Transverse colon (tissue), 4 donors: ENCODE measurements around the gene RGS11. TPM values are rescaled to one million over a fixed set of nuclear protein-coding genes. Genes with fewer than 3 reads are reported as not detected.

Experiments
- total RNA-seq, 4 donors: library from RNA; depleted of rRNA; stranded (reverse); fragments of >200 nt; gene quantifications; one replicate each; pipeline ENCODE4 v1.1.0, GENCODE V29; 2016

RGS11 gene
- total RNA-seq, 4 donors from 2014 or later = 2.0 to 24.3 (median 6.7) TPM

Other genes with a start within 250 kb of the RGS11 start
- 10 to 100 TPM in 1 of 4 donors, 1 to 10 TPM in 2, not detected in 1; 4.6 to 12.7 (median 5.2) TPM for gene POLR3K, start 222.3 kb downstream of the RGS11 start, total RNA-seq
- 10 to 100 TPM in 3 of 4 donors, 1 to 10 TPM in 1; 5.6 to 27.9 (median 20.2) TPM for gene SNRNP25, start 222.1 kb downstream of the RGS11 start, total RNA-seq
- gene RHBDF1, start 203.3 kb downstream of the RGS11 start, total RNA-seq = 100 to 1,000 TPM in 1 of 4 donors, 10 to 100 TPM in 3; 11.9 to 179 (median 33.8) TPM
- 10 to 100 TPM; 22.3 to 63.2 (median 51.2) TPM for gene MPG, start 197.7 kb downstream of the RGS11 start, total RNA-seq
- 10 to 100 TPM; 12.8 to 99.5 (median 22.6) TPM for gene NPRL3, start 137.3 kb downstream of the RGS11 start, total RNA-seq
- not detected for gene HBZ, start 123.3 kb downstream of the RGS11 start, total RNA-seq
- gene HBM, start 110.0 kb downstream of the RGS11 start, total RNA-seq = not detected
- 10 to 100 TPM in 1 of 4 donors, 1 to 10 TPM in 2, not detected in 1; 1.8 to 10.8 (median 7.0) TPM for gene HBA2, start 103.1 kb downstream of the RGS11 start, total RNA-seq
- 1 to 10 TPM in 1 of 4 donors, not detected in 3; 4.4 TPM for gene HBA1, start 99.3 kb downstream of the RGS11 start, total RNA-seq
- not detected for gene HBQ1, start 95.5 kb downstream of the RGS11 start, total RNA-seq
- 100 to 1,000 TPM in 3 of 4 donors, 10 to 100 TPM in 1; 85.1 to 316 (median 153) TPM for gene LUC7L, start 46.5 kb downstream of the RGS11 start, total RNA-seq
- gene FAM234A, start 41.1 kb downstream of the RGS11 start, total RNA-seq = 100 to 1,000 TPM in 2 of 4 donors, 10 to 100 TPM in 2; 55.4 to 328 (median 112) TPM
- under 1 TPM in 1 of 4 donors, not detected in 3; 0.95 TPM for gene ARHGDIG, start 4.6 kb upstream of the RGS11 start, total RNA-seq
- gene PDIA2, start 7.2 kb upstream of the RGS11 start, total RNA-seq = 1 to 10 TPM in 1 of 4 donors, under 1 TPM in 2, not detected in 1; 0.55 to 2.6 (median 0.79) TPM
- 10 to 100 TPM; 41.4 to 73.7 (median 58.7) TPM for gene AXIN1, start 76.8 kb upstream of the RGS11 start, total RNA-seq
- 10 to 100 TPM; 24.7 to 81.2 (median 53.0) TPM for gene MRPL28, start 94.6 kb upstream of the RGS11 start, total RNA-seq
- 100 to 1,000 TPM; 105 to 300 (median 179) TPM for gene PGAP6, start 106.0 kb upstream of the RGS11 start, total RNA-seq
- gene NME4, start 121.3 kb upstream of the RGS11 start, total RNA-seq = 10 to 100 TPM; 37.5 to 82.3 (median 58.1) TPM
- 100 to 1,000 TPM in 2 of 4 donors, 10 to 100 TPM in 2; 65.7 to 148 (median 108) TPM for gene DECR2, start 125.9 kb upstream of the RGS11 start, total RNA-seq
- 10 to 100 TPM; 21.6 to 56.5 (median 42.2) TPM for gene RAB11FIP3, start 149.7 kb upstream of the RGS11 start, total RNA-seq